Mucosa of stomach (tissue), 1 donor: ENCODE results near the gene ARHGAP19.

Source experiments
- H3K27me3 ChIP-seq: one replicate; pipeline ENCODE4 v1.7.0; 2013; ENCODE audit warnings: mild to moderate bottlenecking, low read length; ENCODE audit not compliant: control insufficient read depth, insufficient read depth
- H3K36me3 ChIP-seq: one replicate; pipeline ENCODE4 v1.7.0; 2013; ENCODE audit warnings: low read length; ENCODE audit not compliant: control insufficient read depth, insufficient read depth
- H3K4me1 ChIP-seq: one replicate; pipeline ENCODE4 v1.7.0; 2013; ENCODE audit warnings: mild to moderate bottlenecking, low read length; ENCODE audit not compliant: control insufficient read depth, insufficient read depth
- H3K4me3 ChIP-seq: one replicate; pipeline ENCODE4 v1.7.0; 2013; ENCODE audit warnings: low read length
- H3K9ac ChIP-seq: one replicate; pipeline ENCODE4 v1.7.0; 2013; ENCODE audit warnings: mild to moderate bottlenecking, low read length, moderate library complexity
- H3K9me3 ChIP-seq: one replicate; pipeline ENCODE4 v1.7.0; 2013; ENCODE audit warnings: mild to moderate bottlenecking, low read length, moderate library complexity; ENCODE audit not compliant: control insufficient read depth
- donor health status: Pancreatic carcinoma.

Gene ARHGAP19

GRCh38 chr10:97234400-97234799 is 58.0 kb downstream of the ARHGAP19 start:
- no peak overlapping the region for H3K4me3 ChIP-seq
- no peaks in the 10 kb centered on the region for H3K27me3 ChIP-seq
- H3K36me3 ChIP-seq: no peaks in the 10 kb centered on the region
- H3K9me3 ChIP-seq: no peaks in the 10 kb centered on the region
- no peak overlapping the region for H3K9ac ChIP-seq
- H3K4me1 ChIP-seq: no peaks in the 10 kb centered on the region

- Histone ChIP-seq H3K9me3 (no peaks in the 10 kb centered on the region), H3K4me1 (no peaks in the 10 kb centered on the region), H3K36me3 (no peaks in the 10 kb centered on the region), H3K9ac (no peak overlapping the region), H3K4me3 (no peak overlapping the region), H3K27me3 (no peaks in the 10 kb centered on the region)
These were observed 62.3 kb downstream of the ARHGAP19 start for GRCh38 chr10:97230146-97230545.

- Histone ChIP-seq H3K9ac (no peak overlapping the region), H3K27me3 (no peaks in the 10 kb centered on the region), H3K36me3 (no peaks in the 10 kb centered on the region), H3K9me3 (no peaks in the 10 kb centered on the region), H3K4me3 (no peak overlapping the region), H3K4me1 (no peaks in the 10 kb centered on the region)
These were observed 63.0 kb downstream of the ARHGAP19 start for GRCh38 chr10:97229322-97230015.

- no peaks in the 10 kb centered on the region for H3K4me1 ChIP-seq
- no peaks in the 10 kb centered on the region for H3K36me3 ChIP-seq
- H3K27me3 ChIP-seq: no peaks in the 10 kb centered on the region
- no peak overlapping the region for H3K9ac ChIP-seq
- H3K9me3 ChIP-seq: no peaks in the 10 kb centered on the region
- no peak overlapping the region for H3K4me3 ChIP-seq
These were observed 63.7 kb downstream of the ARHGAP19 start for GRCh38 chr10:97228775-97229157.

GRCh38 chr10:97228130-97228774 is 64.2 kb downstream of the ARHGAP19 start:
- no peaks in the 10 kb centered on the region for H3K9me3 ChIP-seq
- H3K4me3 ChIP-seq: no peak overlapping the region
- no peaks in the 10 kb centered on the region for H3K36me3 ChIP-seq
- H3K4me1 ChIP-seq: no peaks in the 10 kb centered on the region
- H3K27me3 ChIP-seq: no peaks in the 10 kb centered on the region
- no peak overlapping the region for H3K9ac ChIP-seq

- Histone ChIP-seq H3K4me1 (no peaks in the 10 kb centered on the region), H3K9me3 (no peaks in the 10 kb centered on the region), H3K36me3 (no peaks in the 10 kb centered on the region), H3K27me3 (no peaks in the 10 kb centered on the region), H3K4me3 (no peak overlapping the region), H3K9ac (no peak overlapping the region)
These were observed 66.0 kb downstream of the ARHGAP19 start for GRCh38 chr10:97226398-97226797.

- no peaks in the 10 kb centered on the region for H3K36me3 ChIP-seq
- H3K27me3 ChIP-seq: no peaks in the 10 kb centered on the region
- no peak overlapping the region for H3K4me3 ChIP-seq
- H3K9me3 ChIP-seq: no peaks in the 10 kb centered on the region
- no peaks in the 10 kb centered on the region for H3K4me1 ChIP-seq
- no peak overlapping the region for H3K9ac ChIP-seq
These were observed 67.7 kb downstream of the ARHGAP19 start for GRCh38 chr10:97224483-97225435.

GRCh38 chr10:97222326-97222961 is 70.0 kb downstream of the ARHGAP19 start:
- Histone ChIP-seq H3K9me3 (no peaks in the 10 kb centered on the region), H3K4me1 (no peaks in the 10 kb centered on the region), H3K36me3 (no peaks in the 10 kb centered on the region), H3K4me3 (no peak overlapping the region), H3K27me3 (no peaks in the 10 kb centered on the region), H3K9ac (no peak overlapping the region)

GRCh38 chr10:97220355-97220754 is 72.1 kb downstream of the ARHGAP19 start:
- Histone ChIP-seq H3K4me3 (no peak overlapping the region), H3K9ac (no peak overlapping the region), H3K9me3 (no peaks in the 10 kb centered on the region), H3K36me3 (no peaks in the 10 kb centered on the region), H3K4me1 (no peaks in the 10 kb centered on the region), H3K27me3 (no peaks in the 10 kb centered on the region)

- Histone ChIP-seq H3K4me1 (no peaks in the 10 kb centered on the region), H3K36me3 (no peaks in the 10 kb centered on the region), H3K9ac (no peak overlapping the region), H3K4me3 (no peak overlapping the region), H3K27me3 (no peaks in the 10 kb centered on the region), H3K9me3 (no peaks in the 10 kb centered on the region)
These were observed 75.1 kb downstream of the ARHGAP19 start for GRCh38 chr10:97217299-97217698.

GRCh38 chr10:97215619-97216260 is 76.7 kb downstream of the ARHGAP19 start:
- H3K27me3 ChIP-seq: no peaks in the 10 kb centered on the region
- H3K4me1 ChIP-seq: no peaks in the 10 kb centered on the region
- H3K9ac ChIP-seq: no peak overlapping the region
- H3K36me3 ChIP-seq: no peaks in the 10 kb centered on the region
- no peaks in the 10 kb centered on the region for H3K9me3 ChIP-seq
- no peak overlapping the region for H3K4me3 ChIP-seq
